Testis (tissue), 2 donors: Measurements from ENCODE around the gene PTDSS2.

Experiments
- CTCF ChIP-seq, 3 experiments: fragments of 450-650 bp in 2 of 3; fragments of 200-600 bp in 1 of 3; sonication (generic) in 1 of 3; IDR thresholded peaks; one replicate each; pipeline ENCODE4 v1.5.1; 2016 to 2019; ENCODE audit warnings: antibody characterized with exemption in 3 of 3, mild to moderate bottlenecking in 2 of 3, moderate library complexity in 1 of 3
- POLR2A ChIP-seq: fragments of 450-650 bp; IDR thresholded peaks from one replicate; pipeline ENCODE4 v1.6.1; 2017; ENCODE audit warnings: antibody characterized with exemption, mild to moderate bottlenecking, moderate library complexity

- TF ChIP-seq CTCF (IDR thresholded peaks at IDR 0.05) (no peak), POLR2A (no peak)
Measured at GRCh38 chr11:455566-456147, 5.6 kb downstream of the PTDSS2 start.
